Subcutaneous abdominal adipose tissue (tissue), 5 donors: Measurements from ENCODE around the gene OR12D2.
"Not testable (repeated sequence)": the region's sequence is repeated elsewhere in the genome, so short reads cannot be mapped to it uniquely, and the experiment has no call there.

Experiments
- H3K27ac ChIP-seq: one replicate; pipeline ENCODE4 v1.7.0; 2013; ENCODE audit warnings: low read depth, mild to moderate bottlenecking, inconsistent platforms, low read length, moderate library complexity
- H3K27me3 ChIP-seq, 5 donors: one replicate each; pipeline ENCODE4 v1.7.0; 2013; ENCODE audit warnings: low read length in 5 of 5, inconsistent platforms in 1 of 5; ENCODE audit not compliant: control insufficient read depth in 5 of 5, insufficient read depth in 4 of 5
- H3K36me3 ChIP-seq, 5 donors: one replicate each; pipeline ENCODE4 v1.7.0; 2013; ENCODE audit warnings: low read length in 5 of 5; ENCODE audit not compliant: control insufficient read depth in 5 of 5, insufficient read depth in 5 of 5
- H3K4me1 ChIP-seq, 5 donors: one replicate each; pipeline ENCODE4 v1.7.0; 2013; ENCODE audit warnings: low read length in 5 of 5, mild to moderate bottlenecking in 3 of 5, moderate library complexity in 1 of 5; ENCODE audit not compliant: control insufficient read depth in 5 of 5, insufficient read depth in 5 of 5
- H3K4me3 ChIP-seq, 5 donors: one replicate each; pipeline ENCODE4 v1.7.0; 2013; ENCODE audit warnings: low read length in 5 of 5, low read depth in 1 of 5
- H3K9ac ChIP-seq, 5 donors: one replicate each; pipeline ENCODE4 v1.7.0; 2013; ENCODE audit warnings: low read length in 5 of 5, mild to moderate bottlenecking in 4 of 5, moderate library complexity in 3 of 5
- H3K9me3 ChIP-seq, 5 donors: one replicate each; pipeline ENCODE4 v1.7.0; 2013; ENCODE audit warnings: low read length in 5 of 5; ENCODE audit not compliant: control insufficient read depth in 5 of 5
- donor health status: healthy.
- donor health status: healthy.
- donor health status: healthy.
- donor health status: healthy.
- donor health status: healthy.

The OR12D2 gene

GRCh38 chr6:29414588-29414987 is 19.2 kb downstream of the OR12D2 start, which contains the start of gene OR12D1:
Gene OR12D1, plus strand, starts transcription at chr6:29414928.
- Histone ChIP-seq H3K27ac (no peak within 1 kb of the TSS), H3K9ac (no peak within 1 kb of the TSS), H3K27me3 (no peaks in the 10 kb centered on the region), H3K4me3 (no peak within 1 kb of the TSS), H3K4me1 (no peaks in the 10 kb centered on the region), H3K36me3 (no peaks in the 10 kb centered on the region), H3K9me3 (peaks cover 0 to 5% (median 2%) of the 10 kb centered on the region in 5 donors)

- Histone ChIP-seq H3K36me3 (no peaks in the 10 kb centered on the region), H3K27ac (no peak overlapping the region), H3K9ac (no peak overlapping the region), H3K4me3 (no peak overlapping the region), H3K4me1 (no peaks in the 10 kb centered on the region), H3K9me3 (peaks cover 0 to 2% (median 0%) of the 10 kb centered on the region in 5 donors), H3K27me3 (no peaks in the 10 kb centered on the region)
These were observed 24.1 kb downstream of the OR12D2 start for GRCh38 chr6:29419516-29419915.

- H3K4me3 ChIP-seq, result no peak overlapping the region
- no peaks in the 10 kb centered on the region for H3K4me1 ChIP-seq
- H3K36me3 ChIP-seq, result no peaks in the 10 kb centered on the region
- no peaks in the 10 kb centered on the region for H3K27me3 ChIP-seq
- peaks cover 0 to 2% (median 0%) of the 10 kb centered on the region in 5 donors for H3K9me3 ChIP-seq
- no peak overlapping the region for H3K9ac ChIP-seq
- H3K27ac ChIP-seq, result no peak overlapping the region
These were observed 28.7 kb downstream of the OR12D2 start for GRCh38 chr6:29424168-29424567.

GRCh38 chr6:29424575-29424974 is 29.1 kb downstream of the OR12D2 start:
- no peak overlapping the region for H3K9ac ChIP-seq
- no peak overlapping the region for H3K4me3 ChIP-seq
- H3K27me3 ChIP-seq, result no peaks in the 10 kb centered on the region
- H3K9me3 ChIP-seq, result peaks cover 0 to 2% (median 0%) of the 10 kb centered on the region in 5 donors
- H3K36me3 ChIP-seq, result no peaks in the 10 kb centered on the region
- H3K27ac ChIP-seq, result no peak overlapping the region
- no peaks in the 10 kb centered on the region for H3K4me1 ChIP-seq

- Histone ChIP-seq H3K27me3 (no peaks in the 10 kb centered on the region), H3K9ac (no peak overlapping the region), H3K4me1 (no peaks in the 10 kb centered on the region), H3K9me3 (peaks cover 0 to 2% (median 0%) of the 10 kb centered on the region in 5 donors), H3K4me3 (no peak overlapping the region), H3K27ac (no peak overlapping the region), H3K36me3 (no peaks in the 10 kb centered on the region)
These were observed 29.6 kb downstream of the OR12D2 start for GRCh38 chr6:29425075-29425474.

- no peak overlapping the region for H3K9ac ChIP-seq
- no peaks in the 10 kb centered on the region for H3K9me3 ChIP-seq
- no peaks in the 10 kb centered on the region for H3K36me3 ChIP-seq
- H3K4me3 ChIP-seq, result no peak overlapping the region
- H3K27me3 ChIP-seq, result no peaks in the 10 kb centered on the region
- H3K4me1 ChIP-seq, result no peaks in the 10 kb centered on the region
- no peak overlapping the region for H3K27ac ChIP-seq
These were observed 31.2 kb downstream of the OR12D2 start for GRCh38 chr6:29426654-29427053.

- H3K27me3 ChIP-seq, H3K9me3 ChIP-seq, H3K9ac ChIP-seq, H3K4me1 ChIP-seq, H3K4me3 ChIP-seq, H3K36me3 ChIP-seq, H3K27ac ChIP-seq: not testable (repeated sequence)
These were observed 41.3 kb downstream of the OR12D2 start for GRCh38 chr6:29436730-29437129.

GRCh38 chr6:29439006-29439405 is 43.6 kb downstream of the OR12D2 start, which contains the start of gene OR10C1:
Gene OR10C1, plus strand, starts transcription at chr6:29439306. Its CDS starts 710 bp downstream, at chr6:29440016.
- Histone ChIP-seq H3K9me3 (peaks cover 0 to 2% (median 0%) of the 10 kb centered on the region in 5 donors), H3K9ac (no peak within 1 kb of the TSS), H3K36me3 (no peaks in the 10 kb centered on the region), H3K4me1 (no peaks in the 10 kb centered on the region), H3K4me3 (no peak within 1 kb of the TSS), H3K27ac (no peak within 1 kb of the TSS), H3K27me3 (peaks cover 0 to 3% (median 0%) of the 10 kb centered on the region in 5 donors)

- no peaks in the 10 kb centered on the region for H3K4me1 ChIP-seq
- H3K9me3 ChIP-seq, result peaks cover 0 to 6% (median 2%) of the 10 kb centered on the region in 5 donors
- no peaks in the 10 kb centered on the region for H3K36me3 ChIP-seq
- H3K27ac ChIP-seq, result no peak overlapping the region
- H3K27me3 ChIP-seq, result peaks cover 0 to 7% (median 0%) of the 10 kb centered on the region in 5 donors
- no peak overlapping the region for H3K4me3 ChIP-seq
- no peak overlapping the region for H3K9ac ChIP-seq
These were observed 47.3 kb downstream of the OR12D2 start for GRCh38 chr6:29442719-29443118.

- not testable (repeated sequence) for H3K27me3 ChIP-seq, H3K9ac ChIP-seq, H3K36me3 ChIP-seq, H3K9me3 ChIP-seq, H3K27ac ChIP-seq, H3K4me1 ChIP-seq, H3K4me3 ChIP-seq
These were observed 48.6 kb downstream of the OR12D2 start for GRCh38 chr6:29444031-29444430.
